IMR-90 (cell line): ENCODE results near the gene INTS15. TPM values are rescaled to one million over a fixed set of nuclear protein-coding genes. Genes with fewer than 3 reads are reported as not detected.

Experiments
- ATAC-seq: fragments of 200-7000 bp; cut with Tn5 transposase; 2 replicates; pipeline ENCODE4 v1.9.1; 2020; ENCODE audit warnings: low read depth, mild to moderate bottlenecking, moderate library complexity
- BruUV-seq: library from RNA; stranded (reverse); fragments of 400-500 nt; replicated peaks from 2 replicates; lab custom pipeline; 2021; lab: Mats Ljungman, UMichigan
- CTCF ChIA-PET: fragments of 300-600 bp; formaldehyde crosslinking; extraction: SDS; loops from one replicate; lab custom pipeline; 2021; ENCODE audit warnings: antibody characterized with exemption; lab: Yijun Ruan, JAX
- POLR2A ChIA-PET: fragments of 300-600 bp; sonication (Branson Sonifier 250); formaldehyde crosslinking; loops from one replicate; lab custom pipeline; 2022; ENCODE audit warnings: antibody characterized with exemption; ENCODE audit not compliant: unreplicated experiment; lab: Charles Lee
- DNase-seq: peaks from one replicate; pipeline ENCODE4 v3.0.0; 2013
- H2AFZ ChIP-seq: replicated peaks from 2 replicates; pipeline ENCODE3; 2013; ENCODE audit warnings: low read length, mild to moderate bottlenecking; ENCODE audit not compliant: poor library complexity
- H2AK5ac ChIP-seq: 2 replicates; pipeline ENCODE4 v1.6.1; 2013; ENCODE audit warnings: low read depth, low read length, inconsistent platforms
- H2AK9ac ChIP-seq: replicated peaks from 2 replicates; pipeline ENCODE3; 2013; ENCODE audit warnings: mild to moderate bottlenecking, low read depth, low read length, moderate library complexity; ENCODE audit not compliant: poor library complexity
- H2BK120ac ChIP-seq: 2 replicates; pipeline ENCODE4 v1.6.1; 2013; ENCODE audit warnings: low read depth, low read length, inconsistent platforms
- H2BK15ac ChIP-seq: 3 replicates; pipeline ENCODE4 v1.6.1; 2013; ENCODE audit warnings: low read depth, low read length, inconsistent platforms
- H2BK20ac ChIP-seq: 2 replicates; pipeline ENCODE4 v1.6.1; 2013; ENCODE audit warnings: low read depth, mild to moderate bottlenecking, inconsistent platforms, low read length, moderate library complexity
- H2BK5ac ChIP-seq: 2 replicates; pipeline ENCODE4 v1.6.1; 2013; ENCODE audit warnings: mild to moderate bottlenecking, low read depth, low read length, inconsistent platforms; ENCODE audit not compliant: poor library complexity, severe bottlenecking
- H3K14ac ChIP-seq: replicated peaks from 2 replicates; pipeline ENCODE4 v1.6.1; 2013; ENCODE audit warnings: low read depth, low read length, inconsistent platforms
- H3K18ac ChIP-seq: 2 replicates; pipeline ENCODE4 v1.6.1; 2013; ENCODE audit warnings: low read depth, low read length, control low read depth
- H3K23ac ChIP-seq: 2 replicates; pipeline ENCODE4 v1.6.1; 2013; ENCODE audit warnings: low read depth, low read length, inconsistent platforms
- H3K27ac ChIP-seq: 2 replicates; pipeline ENCODE4 v1.5.1; 2013; ENCODE audit warnings: mild to moderate bottlenecking, control low read depth, low read length; ENCODE audit not compliant: insufficient read depth
- H3K27me3 ChIP-seq: 2 replicates; pipeline ENCODE4 v1.6.1; 2013; ENCODE audit warnings: low read length; ENCODE audit not compliant: control insufficient read depth, insufficient read depth
- H3K36me3 ChIP-seq: 2 replicates; pipeline ENCODE4 v1.6.1; 2013; ENCODE audit warnings: low read length, mixed read lengths; ENCODE audit not compliant: control insufficient read depth, insufficient read depth
- H3K4ac ChIP-seq: 2 replicates; pipeline ENCODE4 v1.6.1; 2013; ENCODE audit warnings: low read depth, low read length, inconsistent platforms
- H3K4me1 ChIP-seq: 2 replicates; pipeline ENCODE4 v1.6.1; 2013; ENCODE audit warnings: low read length, mixed read lengths; ENCODE audit not compliant: control insufficient read depth, insufficient read depth
- H3K4me2 ChIP-seq: 2 replicates; pipeline ENCODE4 v1.6.1; 2013; ENCODE audit warnings: low read depth, mild to moderate bottlenecking, control low read depth, low read length, moderate library complexity
- H3K4me3 ChIP-seq: 2 replicates; pipeline ENCODE4 v1.5.1; 2013; ENCODE audit warnings: low read depth, mild to moderate bottlenecking, control low read depth, low read length, moderate library complexity; ENCODE audit not compliant: insufficient read depth
- H3K56ac ChIP-seq: 2 replicates; pipeline ENCODE4 v1.6.1; 2013; ENCODE audit warnings: low read length, inconsistent platforms; ENCODE audit not compliant: insufficient read depth; ENCODE audit errors: extremely low read depth
- H3K79me1 ChIP-seq, 2 experiments: 2 replicates each; pipeline ENCODE4 v1.6.1; 2013; ENCODE audit warnings: low read length in 2 of 2, inconsistent platforms in 1 of 2, low read depth in 1 of 2
- H3K9ac ChIP-seq: 2 replicates; pipeline ENCODE4 v1.6.1; 2013; ENCODE audit warnings: low read depth, low read length, control low read depth
- H3K9me1 ChIP-seq: 2 replicates; pipeline ENCODE4 v1.6.1; 2013; ENCODE audit warnings: low read length, inconsistent platforms; ENCODE audit not compliant: insufficient read depth
- H3K9me3 ChIP-seq: 2 replicates; pipeline ENCODE4 v1.6.1; 2013; ENCODE audit warnings: low read length; ENCODE audit not compliant: control insufficient read depth, insufficient read depth
- H4K20me1 ChIP-seq: 2 replicates; pipeline ENCODE4 v1.6.1; 2013; ENCODE audit warnings: low read length, inconsistent platforms; ENCODE audit not compliant: insufficient read depth
- H4K5ac ChIP-seq: 2 replicates; pipeline ENCODE4 v1.6.1; 2013; ENCODE audit warnings: mild to moderate bottlenecking, low read depth, low read length, control low read depth
- H4K8ac ChIP-seq, 2 experiments: 2 replicates each; pipeline ENCODE4 v1.6.1; 2013; ENCODE audit warnings: low read depth in 2 of 2, low read length in 2 of 2, control low read depth in 1 of 2, inconsistent platforms in 1 of 2
- H4K91ac ChIP-seq: 2 replicates; pipeline ENCODE4 v1.6.1; 2013; ENCODE audit warnings: low read depth, low read length, inconsistent platforms; ENCODE audit not compliant: insufficient read depth
- RAD21 ChIP-seq: IDR thresholded peaks from 2 replicates; pipeline ENCODE4 v1.6.1; 2012; ENCODE audit warnings: low read length, improper control_type of control experiment
- WGBS, 2 experiments: methylation state at CpG; one replicate each; pipeline versions ENCODE4 v1.1.5 to v1.1.7; 2013; ENCODE audit warnings: missing lambda C conversion rate in 2 of 2; ENCODE audit not compliant: insufficient read length in 1 of 2; ENCODE audit errors: extremely low coverage in 2 of 2; 5-methylcytosine and 5-hydroxymethylcytosine counted together
- dilution Hi-C: fragments of 300-500 bp; cut with HindIII; formaldehyde crosslinking; loops from one replicate; pipeline ENCODE4 v1.14.3; 2018; ENCODE audit warnings: low sequenced_read_pairs; ENCODE audit not compliant: unreplicated experiment
- in situ Hi-C: fragments of 300-500 bp; cut with MboI; formaldehyde crosslinking; loops from 3 replicates; pipeline ENCODE4 v1.14.3; 2019; ENCODE audit warnings: low sequenced_read_pairs, inconsistent platforms, mixed read lengths
- intact Hi-C: fragments of 100-400 bp; cut with micrococcal nuclease; formaldehyde crosslinking; loops from 2 replicates; pipeline ENCODE4 v1.10.0; 2022
- polyA plus RNA-seq, 3 experiments: library from polyadenylated mRNA; depleted of rRNA; stranded (reverse); fragments of >200 nt; gene quantifications; 2 replicates each; pipeline ENCODE4 v1.2.3, GENCODE V29; 2012; ENCODE audit warnings: low replicate concordance in 1 of 3
- total RNA-seq: library from RNA; depleted of rRNA; stranded (reverse); fragments of >200 nt; gene quantifications from 2 replicates; pipeline ENCODE4 v1.2.3, GENCODE V29; 2012
- TF ChIP-seq, protein P1 (sequence below): fragments of 150-350 bp; IDR thresholded peaks from 2 replicates; pipeline ENCODE4 v1.6.1; 2016; ENCODE audit warnings: low read depth, mild to moderate bottlenecking, low read length, moderate library complexity, borderline replicate concordance

Gene INTS15
- total and polyA plus RNA-seq, 2 of the 4 experiments (the other 2 are of a cell fraction) = 7.0 to 20.8 TPM

DNA sequence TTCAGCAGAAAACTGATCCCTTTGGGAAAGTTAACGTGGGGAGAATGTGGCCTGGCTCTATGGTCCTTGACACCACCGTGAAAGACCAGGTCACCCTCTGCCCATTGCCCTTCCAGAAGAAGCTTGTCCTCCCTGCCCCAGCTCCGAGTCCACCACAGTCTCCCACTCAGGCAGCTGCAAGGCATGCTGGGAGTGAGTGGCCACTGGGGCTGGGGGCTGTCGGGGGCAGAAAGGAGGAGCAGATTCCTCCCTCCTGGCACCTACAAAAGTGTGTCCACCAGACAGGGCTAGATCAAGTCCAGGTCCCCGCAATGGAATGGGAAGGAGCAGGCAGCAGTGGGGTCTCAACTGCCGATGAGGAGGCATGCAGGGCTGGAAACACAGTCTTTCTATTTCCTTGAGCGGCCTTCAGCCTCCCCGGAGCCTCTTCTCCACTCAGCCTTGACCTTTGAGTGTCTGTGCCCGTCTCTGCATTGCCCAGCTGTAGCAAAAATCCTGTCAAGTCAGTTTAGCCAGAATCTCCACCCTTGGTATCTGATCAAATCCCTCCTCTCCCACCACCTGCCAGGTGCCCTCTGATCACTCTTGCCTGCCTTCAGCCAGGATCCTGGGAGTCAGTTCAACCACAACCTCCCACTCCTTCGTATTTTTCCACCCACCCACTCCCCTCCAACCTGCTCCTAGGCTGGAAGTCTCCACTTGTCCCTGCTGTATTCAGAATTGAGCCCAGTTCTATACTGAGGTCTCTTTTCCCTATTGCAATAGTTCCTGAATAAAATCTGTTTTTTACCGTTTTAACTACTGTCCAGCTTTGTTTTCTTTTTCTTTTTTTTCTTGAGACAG, 40.4 kb downstream of the INTS15 start:
- no peak overlapping the region for H4K5ac ChIP-seq
- WGBS, 2 experiments = 53% methylated on average over 7 of the region's 11 CpGs; no CpG with 5 or more reads in 1 of the 2 experiments

More for the DNA sequence above, 40.4 kb downstream of the INTS15 start:
- ChIA-PET CTCF (no interaction called here), POLR2A (no interaction called here)
- no peaks in the 10 kb centered on the region for H3K36me3 ChIP-seq
- H4K20me1 ChIP-seq = no peaks in the 10 kb centered on the region
- no TSS peak for BruUV-seq
- H3K4me3 ChIP-seq = no peak overlapping the region
- dilution Hi-C loops = no loop called here
- no peaks in the 10 kb centered on the region for H3K9me3 ChIP-seq
- no peak overlapping the region for H4K8ac ChIP-seq
- DNase-seq = no peak
- TF ChIP-seq, protein P1, sequence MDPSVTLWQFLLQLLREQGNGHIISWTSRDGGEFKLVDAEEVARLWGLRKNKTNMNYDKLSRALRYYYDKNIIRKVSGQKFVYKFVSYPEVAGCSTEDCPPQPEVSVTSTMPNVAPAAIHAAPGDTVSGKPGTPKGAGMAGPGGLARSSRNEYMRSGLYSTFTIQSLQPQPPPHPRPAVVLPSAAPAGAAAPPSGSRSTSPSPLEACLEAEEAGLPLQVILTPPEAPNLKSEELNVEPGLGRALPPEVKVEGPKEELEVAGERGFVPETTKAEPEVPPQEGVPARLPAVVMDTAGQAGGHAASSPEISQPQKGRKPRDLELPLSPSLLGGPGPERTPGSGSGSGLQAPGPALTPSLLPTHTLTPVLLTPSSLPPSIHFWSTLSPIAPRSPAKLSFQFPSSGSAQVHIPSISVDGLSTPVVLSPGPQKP = no peak
- TF ChIP-seq RAD21 = no peak
- no peaks in the 10 kb centered on the region for H3K79me1 ChIP-seq
- H3K23ac ChIP-seq = no peak overlapping the region
- H3K27ac ChIP-seq = no peak overlapping the region
- no peak overlapping the region for H2BK15ac ChIP-seq
- no peak overlapping the region for H3K4me2 ChIP-seq
- no peak overlapping the region for H2AK9ac ChIP-seq
- no peak overlapping the region for H3K56ac ChIP-seq
- no peak overlapping the region for H3K9ac ChIP-seq
- no peaks in the 10 kb centered on the region for H3K9me1 ChIP-seq
- no peak overlapping the region for H3K18ac ChIP-seq
- H3K27me3 ChIP-seq = no peaks in the 10 kb centered on the region; the same call in 1 of the 2 replicates
- H3K4ac ChIP-seq = no peak overlapping the region
- intact Hi-C loops = no loop called here
- H4K91ac ChIP-seq = no peak overlapping the region
- in situ Hi-C loops = no loop called here
- H3K14ac ChIP-seq = no peak overlapping the region
- no peak overlapping the region for H2BK20ac ChIP-seq
- no peak overlapping the region for H2BK120ac ChIP-seq
- no peak for ATAC-seq
- no peak overlapping the region for H2AFZ ChIP-seq
- no peaks in the 10 kb centered on the region for H3K4me1 ChIP-seq
- H2BK5ac ChIP-seq = no peak overlapping the region
- H2AK5ac ChIP-seq = no peak overlapping the region
